SK-N-SH (cell line): ENCODE measurements around the gene INO80. TPM values are rescaled to one million over a fixed set of nuclear protein-coding genes. Genes with fewer than 3 reads are reported as not detected.
"Not testable (repeated sequence)": the region's sequence is repeated elsewhere in the genome, so short reads cannot be mapped to it uniquely, and the experiment has no call there.

Experiments used
- CTCF ChIA-PET: fragments of 300-600, 350-600 bp; formaldehyde crosslinking; extraction: SDS; loops from one replicate; lab custom pipeline; 2021; lab: Yijun Ruan, JAX
- POLR2A ChIA-PET: fragments of 350-600 bp; sonication (Branson Sonifier 250); formaldehyde crosslinking; extraction: SDS; loops from one replicate; lab custom pipeline; 2020; ENCODE audit warnings: antibody characterized with exemption, inconsistent platforms; lab: Yijun Ruan, JAX
- DNase-seq: peaks from one replicate; pipeline ENCODE4 v3.0.0; 2012
- H2AFZ ChIP-seq: fragments of 200-600 bp; sonication (generic); 2 replicates; pipeline ENCODE4 v1.8.1; 2016; ENCODE audit warnings: antibody characterized with exemption, mild to moderate bottlenecking, low read depth
- H3F3A ChIP-seq: fragments of 200-600 bp; sonication (generic); replicated peaks from 2 replicates; pipeline ENCODE3; 2016; ENCODE audit warnings: antibody characterized with exemption, mild to moderate bottlenecking; ENCODE audit not compliant: insufficient read depth
- H3K27ac ChIP-seq, 2 experiments: fragments of 200-500 bp in 1 of 2; fragments of 200-600 bp in 1 of 2; sonication (Bioruptor generic) in 1 of 2; sonication (generic), shearing (Covaris generic) in 1 of 2; 2 replicates each; pipeline versions ENCODE4 v1.5.1 to v1.6.1; 2014 to 2016; ENCODE audit warnings: low read depth in 2 of 2, inconsistent platforms in 1 of 2, low read length in 1 of 2, mild to moderate bottlenecking in 1 of 2, mixed read lengths in 1 of 2
- H3K27me3 ChIP-seq: fragments of 200-600 bp; sonication (generic), shearing (Covaris generic); 2 replicates; pipeline ENCODE4 v1.6.1; 2016; ENCODE audit warnings: mixed run types; ENCODE audit not compliant: insufficient read depth
- H3K36me3 ChIP-seq, 2 experiments: fragments of 200-500 bp in 1 of 2; fragments of 200-600 bp in 1 of 2; sonication (Bioruptor generic) in 1 of 2; sonication (generic) in 1 of 2; replicated peaks in 1 of 2; 2 replicates each; pipeline versions ENCODE3 to v1.5.1; 2014 to 2016; ENCODE audit warnings: low read length in 1 of 2, mild to moderate bottlenecking in 1 of 2; ENCODE audit not compliant: insufficient read depth in 2 of 2, control insufficient read depth in 1 of 2
- H3K4me1 ChIP-seq, 2 experiments: fragments of 200-500 bp in 1 of 2; fragments of 200-600 bp in 1 of 2; sonication (Bioruptor generic) in 1 of 2; sonication (generic), shearing (Covaris generic) in 1 of 2; 2 replicates each; pipeline versions ENCODE4 v1.5.1 to v1.6.1; 2014 to 2016; ENCODE audit warnings: low read depth in 1 of 2, low read length in 1 of 2, mixed run types in 1 of 2; ENCODE audit not compliant: insufficient read depth in 2 of 2, control insufficient read depth in 1 of 2
- H3K4me2 ChIP-seq: fragments of 200-600 bp; sonication (generic), shearing (Covaris generic); 2 replicates; pipeline ENCODE4 v1.6.1; 2017; ENCODE audit warnings: mixed run types
- H3K4me3 ChIP-seq, 2 experiments: fragments of 200-500 bp in 1 of 2; fragments of 200-600 bp in 1 of 2; sonication (Bioruptor generic) in 1 of 2; sonication (generic), shearing (Covaris generic) in 1 of 2; 2 replicates each; pipeline versions ENCODE4 v1.5.1 to v1.8.1; 2014 to 2016; ENCODE audit warnings: low read depth in 2 of 2, inconsistent platforms in 1 of 2, low read length in 1 of 2, mild to moderate bottlenecking in 1 of 2, mixed read lengths in 1 of 2, moderate library complexity in 1 of 2
- H3K79me2 ChIP-seq: fragments of 200-600 bp; sonication (generic); 2 replicates; pipeline ENCODE4 v1.8.1; 2017; ENCODE audit warnings: mild to moderate bottlenecking; ENCODE audit not compliant: insufficient read depth
- H3K9ac ChIP-seq: fragments of 200-600 bp; sonication (generic); 2 replicates; pipeline ENCODE4 v1.6.1; 2017; ENCODE audit warnings: mixed run types
- H3K9me2 ChIP-seq: fragments of 200-600 bp; sonication (generic); 2 replicates; pipeline ENCODE4 v1.6.1; 2017; ENCODE audit warnings: mixed run types
- H3K9me3 ChIP-seq: fragments of 200-600 bp; sonication (generic); 2 replicates; pipeline ENCODE4 v1.6.1; 2017; ENCODE audit warnings: mixed run types, mild to moderate bottlenecking, moderate library complexity
- H4K20me1 ChIP-seq: fragments of 200-600 bp; sonication (generic); 2 replicates; pipeline ENCODE4 v1.6.1; 2017; ENCODE audit warnings: mild to moderate bottlenecking, mixed run types; ENCODE audit not compliant: insufficient read depth
- EP300 ChIP-seq, 2 experiments: IDR thresholded peaks; 2 replicates each; pipeline versions ENCODE4 v1.4.0 to v1.6.1; 2012; ENCODE audit warnings: borderline replicate concordance in 1 of 2, low read depth in 1 of 2, low read length in 1 of 2
- FOSL2 ChIP-seq: IDR thresholded peaks from 2 replicates; pipeline ENCODE4 v1.4.0; 2012; ENCODE audit warnings: low read depth, mild to moderate bottlenecking, moderate library complexity, borderline replicate concordance
- FOXJ3 ChIP-seq: sonication (generic); formaldehyde crosslinking; IDR thresholded peaks from 2 replicates; pipeline ENCODE4 v1.5.1; 2020; ENCODE audit warnings: mild to moderate bottlenecking, missing genetic modification reagents
- FOXM1 ChIP-seq: IDR thresholded peaks from 2 replicates; pipeline ENCODE4 v1.4.0; 2012; ENCODE audit warnings: low read depth, mild to moderate bottlenecking
- GATA2 ChIP-seq: sonication (generic); formaldehyde crosslinking; IDR thresholded peaks from 2 replicates; pipeline ENCODE4 v1.5.0; 2020; ENCODE audit warnings: mild to moderate bottlenecking, missing genetic modification reagents
- JUND ChIP-seq: IDR thresholded peaks from 2 replicates; pipeline ENCODE4 v1.4.0; 2012
- NFIC ChIP-seq: IDR thresholded peaks from 2 replicates; pipeline ENCODE4 v1.4.0; 2012; ENCODE audit warnings: borderline replicate concordance
- NRF1 ChIP-seq: IDR thresholded peaks from 2 replicates; pipeline ENCODE4 v1.6.1; 2012; ENCODE audit warnings: low read depth, mild to moderate bottlenecking, low read length
- RAD21 ChIP-seq: IDR thresholded peaks from 2 replicates; pipeline ENCODE4 v1.6.1; 2012; ENCODE audit warnings: mild to moderate bottlenecking, low read length
- RCOR1 ChIP-seq: fragments of 150-350 bp; IDR thresholded peaks from 2 replicates; pipeline ENCODE4 v1.6.1; 2017; ENCODE audit warnings: antibody characterized with exemption, low read length
- RFX5 ChIP-seq: IDR thresholded peaks from 2 replicates; pipeline ENCODE4 v1.6.1; 2012; ENCODE audit warnings: mild to moderate bottlenecking, improper control_type of control experiment, low read length
- SMC3 ChIP-seq: IDR thresholded peaks from 2 replicates; pipeline ENCODE4 v1.6.1; 2012; ENCODE audit warnings: low read depth, low read length, improper control_type of control experiment
- TEAD4 ChIP-seq: IDR thresholded peaks from 2 replicates; pipeline ENCODE4 v1.4.0; 2012; ENCODE audit warnings: mild to moderate bottlenecking, borderline replicate concordance; ENCODE audit not compliant: insufficient read depth
- WGBS: methylation state at CpG from one replicate; pipeline ENCODE4 v1.1.6; 2017; ENCODE audit warnings: low lambda C conversion rate; 5-methylcytosine and 5-hydroxymethylcytosine counted together
- polyA plus RNA-seq, 3 experiments: library from polyadenylated mRNA; depleted of rRNA; stranded (reverse); fragments of >200 nt; gene quantifications; 2 replicates each; pipeline ENCODE4 v1.2.3, GENCODE V29; 2012
- TF ChIP-seq, protein P1 (sequence below): IDR thresholded peaks from 2 replicates; pipeline ENCODE4; 2012
- TF ChIP-seq, protein P2 (sequence below): IDR thresholded peaks from 2 replicates; pipeline ENCODE4 v1.4.0; 2012; ENCODE audit warnings: low read depth
- TF ChIP-seq, protein P3 (sequence below): fragments of 150-350 bp; IDR thresholded peaks from 2 replicates; pipeline ENCODE4 v1.6.1; 2016; ENCODE audit warnings: mild to moderate bottlenecking, low read depth, low read length
- TF ChIP-seq, protein P4 (sequence below): fragments of 150-350 bp; IDR thresholded peaks from 2 replicates; pipeline ENCODE4 v1.6.1; 2017; ENCODE audit warnings: antibody characterized with exemption, low read length, low read depth, borderline replicate concordance

INO80 gene
- polyA plus RNA-seq, 1 of the 3 experiments (the other 2 are of a cell fraction): 4.6 TPM

GRCh38 chr15:41148065-41148464, 32.0 kb upstream of the INO80 start:
- Histone ChIP-seq H3K4me1 (peaks cover 0 to 6% of the 10 kb centered on the region in 2 experiments; a peak in 1 of 4 replicates), H3K4me3 (no peak overlapping the region), H3K9me3 (no peaks in the 10 kb centered on the region), H3K79me2 (no peaks in the 10 kb centered on the region), H3K36me3 (no peaks in the 10 kb centered on the region), H2AFZ (peak overlapping the region; percentile 70; the same call in 1 of the 2 replicates), H3K27me3 (no peaks in the 10 kb centered on the region), H3F3A (peaks cover 5% of the 10 kb centered on the region), H3K27ac (no peak overlapping the region), H3K9ac (no peak overlapping the region), H4K20me1 (no peaks in the 10 kb centered on the region), H3K9me2 (no peaks in the 10 kb centered on the region), H3K4me2 (no peak overlapping the region)
- POLR2A ChIA-PET: no interaction called here
- DNase-seq: no peak
- 76% methylated on average over 2 of the region's 2 CpGs for WGBS
- CTCF ChIA-PET: no interaction called here
- TF ChIP-seq FOXJ3 (CRISPR knock-in tag) (no peak), RFX5 (no peak), SMC3 (no peak), FOSL2 (no peak), RCOR1 (no peak)

DNA sequence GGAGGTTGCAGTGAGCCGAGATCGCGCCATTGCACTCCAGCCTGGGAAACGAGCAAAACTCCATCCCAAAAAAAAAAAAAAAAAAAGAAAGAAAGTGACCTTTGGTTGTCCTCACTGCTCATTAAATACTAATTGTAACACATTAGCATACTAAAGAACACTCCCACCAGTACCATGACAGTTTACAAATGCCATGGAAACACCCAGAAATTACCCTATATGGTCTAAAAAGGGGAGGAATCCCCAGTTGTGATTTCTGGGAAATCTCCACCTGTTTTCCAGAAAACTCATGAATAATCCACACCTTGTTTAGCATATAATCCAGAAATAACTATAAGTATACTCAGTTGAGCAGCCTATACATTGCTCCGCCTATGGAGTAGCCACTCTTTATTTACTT, 23.5 kb upstream of the INO80 start:
- 83% methylated on average over 5 of the region's 5 CpGs for WGBS
- POLR2A ChIA-PET: no interaction called here
- Histone ChIP-seq H3K9me2 (no peaks in the 10 kb centered on the region), H3K4me1 (no peaks in the 10 kb centered on the region), H3K9me3 (no peaks in the 10 kb centered on the region), H2AFZ (no peak overlapping the region), H3K27ac (no peak overlapping the region), H4K20me1 (no peaks in the 10 kb centered on the region), H3F3A (no peaks in the 10 kb centered on the region), H3K79me2 (no peaks in the 10 kb centered on the region), H3K27me3 (no peaks in the 10 kb centered on the region), H3K9ac (no peak overlapping the region), H3K36me3 (no peaks in the 10 kb centered on the region), H3K4me3 (no peak overlapping the region), H3K4me2 (no peak overlapping the region)
- TF ChIP-seq SMC3 (no peak), NFIC (no peak), FOXM1 (no peak), NRF1 (no peak), EP300 (IDR thresholded peaks at IDR 0.05; ENCODE audit: borderline replicate concordance in 1 of 2, low read depth in 1 of 2, low read length in 1 of 2) (no peak), RAD21 (no peak), JUND (no peak), TEAD4 (no peak), GATA2 (CRISPR knock-in tag) (no peak)
- TF ChIP-seq, protein P1, sequence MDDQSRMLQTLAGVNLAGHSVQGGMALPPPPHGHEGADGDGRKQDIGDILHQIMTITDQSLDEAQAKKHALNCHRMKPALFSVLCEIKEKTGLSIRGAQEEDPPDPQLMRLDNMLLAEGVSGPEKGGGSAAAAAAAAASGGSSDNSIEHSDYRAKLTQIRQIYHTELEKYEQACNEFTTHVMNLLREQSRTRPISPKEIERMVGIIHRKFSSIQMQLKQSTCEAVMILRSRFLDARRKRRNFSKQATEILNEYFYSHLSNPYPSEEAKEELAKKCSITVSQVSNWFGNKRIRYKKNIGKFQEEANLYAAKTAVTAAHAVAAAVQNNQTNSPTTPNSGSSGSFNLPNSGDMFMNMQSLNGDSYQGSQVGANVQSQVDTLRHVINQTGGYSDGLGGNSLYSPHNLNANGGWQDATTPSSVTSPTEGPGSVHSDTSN: no peak
- TF ChIP-seq, protein P2, sequence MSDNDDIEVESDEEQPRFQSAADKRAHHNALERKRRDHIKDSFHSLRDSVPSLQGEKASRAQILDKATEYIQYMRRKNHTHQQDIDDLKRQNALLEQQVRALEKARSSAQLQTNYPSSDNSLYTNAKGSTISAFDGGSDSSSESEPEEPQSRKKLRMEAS: no peak
- TF ChIP-seq, protein P3, sequence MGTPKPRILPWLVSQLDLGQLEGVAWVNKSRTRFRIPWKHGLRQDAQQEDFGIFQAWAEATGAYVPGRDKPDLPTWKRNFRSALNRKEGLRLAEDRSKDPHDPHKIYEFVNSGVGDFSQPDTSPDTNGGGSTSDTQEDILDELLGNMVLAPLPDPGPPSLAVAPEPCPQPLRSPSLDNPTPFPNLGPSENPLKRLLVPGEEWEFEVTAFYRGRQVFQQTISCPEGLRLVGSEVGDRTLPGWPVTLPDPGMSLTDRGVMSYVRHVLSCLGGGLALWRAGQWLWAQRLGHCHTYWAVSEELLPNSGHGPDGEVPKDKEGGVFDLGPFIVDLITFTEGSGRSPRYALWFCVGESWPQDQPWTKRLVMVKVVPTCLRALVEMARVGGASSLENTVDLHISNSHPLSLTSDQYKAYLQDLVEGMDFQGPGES: no peak
- TF ChIP-seq, protein P4, sequence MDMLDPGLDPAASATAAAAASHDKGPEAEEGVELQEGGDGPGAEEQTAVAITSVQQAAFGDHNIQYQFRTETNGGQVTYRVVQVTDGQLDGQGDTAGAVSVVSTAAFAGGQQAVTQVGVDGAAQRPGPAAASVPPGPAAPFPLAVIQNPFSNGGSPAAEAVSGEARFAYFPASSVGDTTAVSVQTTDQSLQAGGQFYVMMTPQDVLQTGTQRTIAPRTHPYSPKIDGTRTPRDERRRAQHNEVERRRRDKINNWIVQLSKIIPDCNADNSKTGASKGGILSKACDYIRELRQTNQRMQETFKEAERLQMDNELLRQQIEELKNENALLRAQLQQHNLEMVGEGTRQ: no peak
- CTCF ChIA-PET: no interaction called here
- DNase-seq: no peak

- DNase-seq, H3K9ac ChIP-seq, H3K27ac ChIP-seq, H3K9me2 ChIP-seq, H3K4me3 ChIP-seq, POLR2A ChIA-PET, H3K9me3 ChIP-seq, H3K4me1 ChIP-seq, H3K27me3 ChIP-seq, H3K4me2 ChIP-seq, H3K79me2 ChIP-seq, H3K36me3 ChIP-seq, H2AFZ ChIP-seq, CTCF ChIA-PET, H3F3A ChIP-seq, H4K20me1 ChIP-seq: not testable (repeated sequence)
- WGBS: 94% methylated on average over 7 of the region's 7 CpGs
Measured at GRCh38 chr15:41139112-41139511, 23.0 kb upstream of the INO80 start.

DNA sequence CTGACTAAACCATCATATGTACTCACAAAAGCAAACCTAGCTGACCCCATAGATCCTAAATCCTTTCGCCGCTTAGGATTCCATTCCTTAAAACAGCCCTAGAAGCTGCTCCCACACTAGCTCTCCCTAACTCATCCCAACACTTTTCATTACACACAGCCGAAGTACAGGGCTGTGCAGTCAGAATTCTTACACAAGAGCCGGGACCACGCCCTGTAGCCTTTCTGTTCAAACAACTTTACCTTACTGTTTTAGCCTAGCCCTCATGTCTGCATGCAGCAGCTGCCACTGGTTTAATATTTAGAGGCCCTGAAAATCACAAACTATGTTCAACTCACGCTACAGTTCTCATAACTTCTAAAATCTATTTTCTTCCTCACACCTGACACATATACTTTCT, 19.5 kb upstream of the INO80 start:
- H3K4me1 ChIP-seq, H3K4me2 ChIP-seq, POLR2A ChIA-PET, DNase-seq, H3K27me3 ChIP-seq, H3K4me3 ChIP-seq, H3K36me3 ChIP-seq, H3K9me2 ChIP-seq, CTCF ChIA-PET, H2AFZ ChIP-seq, H3K79me2 ChIP-seq, H3F3A ChIP-seq, H3K9me3 ChIP-seq, H3K27ac ChIP-seq, H4K20me1 ChIP-seq, H3K9ac ChIP-seq: not testable (repeated sequence)
- 82% methylated on average over 6 of the region's 6 CpGs for WGBS
